HUES6 (cell line): ENCODE data around the gene IL26.

ENCODE experiments used
- H3K27ac ChIP-seq: 2 replicates; pipeline ENCODE4 v1.7.0; 2013; ENCODE audit warnings: low read depth, mild to moderate bottlenecking, low read length, inconsistent platforms
- H3K27me3 ChIP-seq: 2 replicates; pipeline ENCODE4 v1.6.1; 2013; ENCODE audit warnings: low read length; ENCODE audit not compliant: control insufficient read depth, insufficient read depth
- H3K36me3 ChIP-seq: 2 replicates; pipeline ENCODE4 v1.6.1; 2013; ENCODE audit warnings: low read length; ENCODE audit not compliant: control insufficient read depth, insufficient read depth
- H3K4me1 ChIP-seq: 2 replicates; pipeline ENCODE4 v1.6.1; 2013; ENCODE audit warnings: low read length; ENCODE audit not compliant: control insufficient read depth, insufficient read depth
- H3K4me3 ChIP-seq: 2 replicates; pipeline ENCODE4 v1.5.1; 2013; ENCODE audit warnings: low read depth, low read length
- H3K9ac ChIP-seq: one replicate; pipeline ENCODE4 v1.6.1; 2013; ENCODE audit warnings: mild to moderate bottlenecking, low read length
- H3K9me3 ChIP-seq: 2 replicates; pipeline ENCODE4 v1.6.1; 2013; ENCODE audit warnings: low read depth, low read length; ENCODE audit not compliant: control insufficient read depth, insufficient read depth

The IL26 gene

DNA sequence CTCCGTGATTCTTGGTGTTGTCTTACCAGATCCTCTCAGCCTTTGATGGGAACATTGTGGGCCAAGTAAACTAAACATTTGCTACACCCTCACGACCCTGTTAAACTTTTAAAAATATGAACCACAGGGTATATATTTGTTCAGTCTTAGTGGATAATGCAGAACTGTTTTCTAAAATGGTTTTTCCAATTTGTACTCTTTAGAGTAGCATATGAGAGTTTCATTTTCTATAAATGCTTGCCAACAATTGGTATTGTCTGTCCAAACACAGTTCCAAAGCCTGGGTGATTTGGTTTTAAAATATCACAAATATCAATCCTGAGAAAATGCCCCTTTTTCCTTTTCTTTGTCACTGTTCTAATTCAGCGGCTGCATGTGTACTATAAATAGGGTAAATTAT, 34.5 kb upstream of the IL26 start:
- no peak overlapping the region for H3K27ac ChIP-seq
- H3K4me3 ChIP-seq: no peak overlapping the region
- H3K4me1 ChIP-seq: peaks cover 3% of the 10 kb centered on the region; the same call in 1 of the 2 replicates
- no peaks in the 10 kb centered on the region for H3K27me3 ChIP-seq
- H3K9me3 ChIP-seq: no peaks in the 10 kb centered on the region
- H3K36me3 ChIP-seq: no peaks in the 10 kb centered on the region
- no peak overlapping the region for H3K9ac ChIP-seq

GRCh38 chr12:68259318-68259940, 33.8 kb upstream of the IL26 start:
- no peak overlapping the region for H3K9ac ChIP-seq
- H3K27ac ChIP-seq: no peak overlapping the region
- no peaks in the 10 kb centered on the region for H3K9me3 ChIP-seq
- peaks cover 3% of the 10 kb centered on the region; the same call in 1 of the 2 replicates for H3K4me1 ChIP-seq
- H3K27me3 ChIP-seq: no peaks in the 10 kb centered on the region
- no peak overlapping the region for H3K4me3 ChIP-seq
- H3K36me3 ChIP-seq: no peaks in the 10 kb centered on the region

DNA sequence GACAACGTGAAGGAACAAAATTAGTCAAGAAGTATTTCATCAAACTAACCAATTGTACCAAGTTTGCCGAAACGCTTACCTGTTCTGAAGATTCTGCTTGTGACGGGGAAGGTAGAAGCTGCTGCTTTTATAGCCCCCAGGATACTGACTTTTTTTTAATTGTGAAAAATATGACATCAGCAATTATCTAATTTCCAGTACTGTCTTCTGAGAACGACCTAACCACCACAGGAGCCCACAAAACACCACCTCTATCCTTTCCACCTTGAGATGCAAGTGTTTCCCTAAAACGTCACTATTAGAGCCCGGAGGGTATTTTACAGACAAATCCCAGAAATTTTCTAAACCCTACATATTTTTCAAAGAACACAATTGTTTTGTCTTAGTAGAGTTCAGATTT, 27.9 kb upstream of the IL26 start, which contains the start of gene IL22:
IL22 (minus strand) TSS at position 101 of the 400 bp plus-strand sequence. CDS start 156 bp downstream, outside the sequence.
- H3K27me3 ChIP-seq: no peaks in the 10 kb centered on the region
- H3K27ac ChIP-seq: no peak within 1 kb of the TSS
- H3K4me1 ChIP-seq: no peaks in the 10 kb centered on the region
- no peak within 1 kb of the TSS for H3K9ac ChIP-seq
- H3K36me3 ChIP-seq: no peaks in the 10 kb centered on the region
- no peak within 1 kb of the TSS for H3K4me3 ChIP-seq
- no peaks in the 10 kb centered on the region for H3K9me3 ChIP-seq

DNA sequence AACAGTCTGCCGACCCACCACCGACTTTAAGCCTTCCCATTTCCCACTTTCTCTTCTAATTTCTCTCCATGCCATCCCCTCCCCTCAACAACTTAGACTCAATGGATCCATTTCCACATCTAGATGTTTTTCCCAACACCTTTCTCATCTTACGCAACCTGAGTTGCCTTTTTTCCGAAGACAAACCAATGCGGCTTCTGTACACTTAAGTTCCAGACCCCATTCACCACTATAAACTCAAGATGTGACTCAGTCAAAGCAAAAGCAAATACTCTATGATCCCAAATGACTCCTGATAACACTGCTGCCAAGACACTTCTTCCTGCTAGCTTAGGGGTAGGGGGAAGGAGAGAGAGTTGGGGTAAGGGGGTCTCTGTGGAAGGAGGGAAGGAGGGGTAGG, 26.5 kb upstream of the IL26 start:
- Histone ChIP-seq H3K4me1 (no peaks in the 10 kb centered on the region), H3K9me3 (peaks cover 3% of the 10 kb centered on the region; the same call in 1 of the 2 replicates), H3K27me3 (no peaks in the 10 kb centered on the region), H3K9ac (no peak overlapping the region), H3K27ac (no peak overlapping the region), H3K4me3 (no peak overlapping the region), H3K36me3 (no peaks in the 10 kb centered on the region)

DNA sequence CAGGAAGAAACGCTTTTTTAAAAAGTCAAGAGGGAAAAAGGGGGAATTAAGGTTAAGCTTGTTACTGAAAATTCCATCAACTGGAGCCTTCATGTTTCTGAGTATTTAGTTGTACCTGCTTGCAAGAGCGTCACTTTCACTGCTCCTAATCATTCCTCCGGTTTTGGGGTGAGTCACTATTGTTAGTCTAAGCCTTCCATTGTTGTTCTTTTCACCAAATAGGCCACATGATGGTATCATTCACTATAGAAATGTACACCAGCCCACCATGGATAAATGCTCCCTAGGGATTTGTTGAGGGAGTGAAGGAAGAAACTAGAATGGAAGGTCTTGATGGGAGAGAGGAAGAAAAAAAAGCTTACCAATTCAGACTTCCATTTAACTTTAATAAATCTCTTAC, 24.8 kb upstream of the IL26 start:
- H3K9me3 ChIP-seq: peaks cover 10% of the 10 kb centered on the region; the same call in 1 of the 2 replicates
- no peaks in the 10 kb centered on the region for H3K4me1 ChIP-seq
- no peak overlapping the region for H3K27ac ChIP-seq
- H3K9ac ChIP-seq: no peak overlapping the region
- H3K27me3 ChIP-seq: no peaks in the 10 kb centered on the region
- H3K4me3 ChIP-seq: no peak overlapping the region
- H3K36me3 ChIP-seq: no peaks in the 10 kb centered on the region

- Histone ChIP-seq H3K9me3 (peaks cover 10% of the 10 kb centered on the region; the same call in 1 of the 2 replicates), H3K4me3 (no peak overlapping the region), H3K27me3 (no peaks in the 10 kb centered on the region), H3K9ac (no peak overlapping the region), H3K27ac (no peak overlapping the region), H3K36me3 (no peaks in the 10 kb centered on the region), H3K4me1 (no peaks in the 10 kb centered on the region)
Observed at GRCh38 chr12:68247785-68248184, 22.2 kb upstream of the IL26 start.

GRCh38 chr12:68246350-68246749, 20.7 kb upstream of the IL26 start:
- Histone ChIP-seq H3K4me3 (no peak overlapping the region), H3K9me3 (peaks cover 10% of the 10 kb centered on the region; the same call in 1 of the 2 replicates), H3K4me1 (no peaks in the 10 kb centered on the region), H3K9ac (no peak overlapping the region), H3K27me3 (no peaks in the 10 kb centered on the region), H3K27ac (no peak overlapping the region), H3K36me3 (no peaks in the 10 kb centered on the region)

DNA sequence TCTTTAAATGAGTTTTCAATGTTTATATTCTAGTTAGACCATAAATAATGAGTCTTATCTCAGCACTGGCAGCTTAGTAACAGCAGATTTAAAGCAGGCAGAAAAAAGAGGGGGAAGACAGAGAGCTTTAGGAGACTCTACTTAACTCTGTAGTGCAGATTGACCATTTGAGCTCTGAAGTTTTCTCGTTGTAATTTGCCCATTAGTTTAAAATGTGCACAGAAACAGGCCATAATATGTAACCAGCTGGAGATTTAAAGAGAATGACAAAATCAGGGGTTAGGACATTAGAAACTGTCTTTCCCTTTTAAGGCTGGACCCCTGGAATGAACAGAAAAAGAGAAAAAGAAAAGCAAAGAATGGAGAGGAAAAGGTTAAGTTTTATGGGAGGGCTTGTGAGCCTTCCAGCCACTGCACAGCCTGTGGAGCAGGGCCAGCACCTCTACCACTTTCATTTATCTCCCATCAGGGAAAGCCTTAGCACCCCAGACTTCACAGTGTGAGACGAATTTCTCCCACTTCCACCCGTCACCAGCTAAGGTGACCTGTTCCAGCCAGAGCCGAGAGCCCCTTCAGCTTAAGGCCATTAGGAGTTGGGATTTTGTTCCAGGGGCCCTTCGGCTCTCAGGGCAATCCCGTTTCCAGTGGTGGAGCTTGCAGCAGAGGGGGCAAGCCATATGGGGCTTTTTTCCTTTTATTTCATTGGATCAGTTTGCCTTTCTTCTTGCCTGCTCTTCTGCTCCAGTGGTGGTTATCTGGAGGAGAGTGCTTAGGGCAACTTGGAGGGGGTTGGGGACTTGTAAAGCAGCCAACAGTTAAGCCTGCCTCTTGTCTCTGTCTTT, 19.8 kb upstream of the IL26 start:
- Histone ChIP-seq H3K27ac (no peak overlapping the region), H3K9ac (no peak overlapping the region)

GRCh38 chr12:68242777-68243176, 17.2 kb upstream of the IL26 start:
- no peaks in the 10 kb centered on the region for H3K36me3 ChIP-seq
- no peak overlapping the region for H3K9ac ChIP-seq
- H3K27ac ChIP-seq: no peak overlapping the region
- H3K9me3 ChIP-seq: peaks cover 10% of the 10 kb centered on the region; the same call in 1 of the 2 replicates
- H3K4me3 ChIP-seq: no peak overlapping the region
- no peaks in the 10 kb centered on the region for H3K27me3 ChIP-seq
- H3K4me1 ChIP-seq: no peaks in the 10 kb centered on the region

More for the DNA sequence above, 19.8 kb upstream of the IL26 start:
- Histone ChIP-seq H3K27me3 (no peaks in the 10 kb centered on the region), H3K4me3 (no peak overlapping the region), H3K9me3 (peaks cover 10% of the 10 kb centered on the region; the same call in 1 of the 2 replicates), H3K4me1 (no peaks in the 10 kb centered on the region), H3K36me3 (no peaks in the 10 kb centered on the region)

DNA sequence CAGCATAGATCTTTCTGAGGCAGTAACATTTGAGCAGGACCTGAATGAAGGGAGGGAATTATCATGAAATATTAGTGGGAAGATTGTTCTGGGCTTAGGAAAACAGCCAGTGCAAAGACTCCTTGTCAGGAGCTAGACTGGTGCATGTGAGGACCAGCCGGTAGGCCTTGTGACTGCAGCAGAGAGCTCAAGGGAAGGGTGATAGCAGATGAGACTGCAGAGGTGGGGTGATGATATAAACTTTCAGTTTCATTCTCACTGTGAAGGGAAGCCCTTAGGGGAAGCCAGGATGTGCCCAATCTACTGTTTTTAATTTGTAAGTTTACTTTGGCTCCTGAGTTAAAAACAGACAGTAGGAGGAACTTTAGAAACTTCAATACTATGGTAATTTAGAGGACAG, 15.4 kb upstream of the IL26 start:
- no peaks in the 10 kb centered on the region for H3K36me3 ChIP-seq
- no peaks in the 10 kb centered on the region for H3K27me3 ChIP-seq
- no peak overlapping the region for H3K4me3 ChIP-seq
- no peak overlapping the region for H3K27ac ChIP-seq
- no peaks in the 10 kb centered on the region for H3K9me3 ChIP-seq
- no peak overlapping the region for H3K9ac ChIP-seq
- H3K4me1 ChIP-seq: no peaks in the 10 kb centered on the region

GRCh38 chr12:68240079-68240478, 14.5 kb upstream of the IL26 start:
- H3K27ac ChIP-seq: no peak overlapping the region

More at GRCh38 chr12:68240079-68240478, 14.5 kb upstream of the IL26 start:
- H3K4me1 ChIP-seq: no peaks in the 10 kb centered on the region
- no peak overlapping the region for H3K9ac ChIP-seq
- H3K9me3 ChIP-seq: no peaks in the 10 kb centered on the region
- H3K27me3 ChIP-seq: no peaks in the 10 kb centered on the region
- H3K4me3 ChIP-seq: no peak overlapping the region
- no peaks in the 10 kb centered on the region for H3K36me3 ChIP-seq
